Measurements from ENCODE around the gene RABL2A. TPM values are rescaled to one million over a fixed set of nuclear protein-coding genes. Genes with fewer than 3 reads are reported as not detected.
"Not testable (repeated sequence)": the region's sequence is repeated elsewhere in the genome, so short reads cannot be mapped to it uniquely, and the experiment has no call there.

The RABL2A gene
- total RNA-seq, 1 experiment from 2014 or later, result 17.6 TPM

- H3K4me1 Mint-ChIP-seq (ENCODE audit: insufficient read depth, unreplicated experiment); CTCF ChIA-PET; H3K36me3 Mint-ChIP-seq (ENCODE audit: insufficient read depth, unreplicated experiment); DNase-seq (ENCODE audit: unreplicated experiment); H3K9me3 Mint-ChIP-seq (ENCODE audit: unreplicated experiment); BruUV-seq (replicated peaks); POLR2A ChIA-PET; H3K4me3 Mint-ChIP-seq (ENCODE audit: unreplicated experiment); H3K27me3 Mint-ChIP-seq (ENCODE audit: insufficient read depth, unreplicated experiment); H3K27ac Mint-ChIP-seq (ENCODE audit: low read depth, unreplicated experiment); intact Hi-C loops (cut with micrococcal nuclease): not testable (repeated sequence)
Measured at GRCh38 chr2:113652599-113652998, 25.5 kb downstream of the RABL2A start.

- H3K27ac Mint-ChIP-seq (ENCODE audit: low read depth, unreplicated experiment); H3K4me3 Mint-ChIP-seq (ENCODE audit: unreplicated experiment); H3K4me1 Mint-ChIP-seq (ENCODE audit: insufficient read depth, unreplicated experiment); POLR2A ChIA-PET; CTCF ChIA-PET; H3K36me3 Mint-ChIP-seq (ENCODE audit: insufficient read depth, unreplicated experiment); H3K27me3 Mint-ChIP-seq (ENCODE audit: insufficient read depth, unreplicated experiment); intact Hi-C loops (cut with micrococcal nuclease); BruUV-seq (replicated peaks); DNase-seq (ENCODE audit: unreplicated experiment); H3K9me3 Mint-ChIP-seq (ENCODE audit: unreplicated experiment): not testable (repeated sequence)
Measured at GRCh38 chr2:113656031-113656624, 29.1 kb downstream of the RABL2A start.

- intact Hi-C loops (cut with micrococcal nuclease); H3K4me1 Mint-ChIP-seq (ENCODE audit: insufficient read depth, unreplicated experiment); DNase-seq (ENCODE audit: unreplicated experiment); POLR2A ChIA-PET; H3K27ac Mint-ChIP-seq (ENCODE audit: low read depth, unreplicated experiment); H3K36me3 Mint-ChIP-seq (ENCODE audit: insufficient read depth, unreplicated experiment); H3K9me3 Mint-ChIP-seq (ENCODE audit: unreplicated experiment); CTCF ChIA-PET; H3K4me3 Mint-ChIP-seq (ENCODE audit: unreplicated experiment); BruUV-seq (replicated peaks); H3K27me3 Mint-ChIP-seq (ENCODE audit: insufficient read depth, unreplicated experiment): not testable (repeated sequence)
Measured at GRCh38 chr2:113657735-113658134, 30.7 kb downstream of the RABL2A start.

- BruUV-seq (replicated peaks); intact Hi-C loops (cut with micrococcal nuclease): not testable (repeated sequence)
Measured at GRCh38 chr2:113663285-113664060, 36.4 kb downstream of the RABL2A start.

GRCh38 chr2:113664761-113665533 lies 37.9 kb downstream of the RABL2A start:
- BruUV-seq (replicated peaks); H3K27ac Mint-ChIP-seq (ENCODE audit: low read depth, unreplicated experiment); H3K36me3 Mint-ChIP-seq (ENCODE audit: insufficient read depth, unreplicated experiment); CTCF ChIA-PET; H3K4me3 Mint-ChIP-seq (ENCODE audit: unreplicated experiment); DNase-seq (ENCODE audit: unreplicated experiment); H3K27me3 Mint-ChIP-seq (ENCODE audit: insufficient read depth, unreplicated experiment); H3K4me1 Mint-ChIP-seq (ENCODE audit: insufficient read depth, unreplicated experiment); POLR2A ChIA-PET; intact Hi-C loops (cut with micrococcal nuclease); H3K9me3 Mint-ChIP-seq (ENCODE audit: unreplicated experiment): not testable (repeated sequence)

More at GRCh38 chr2:113663285-113664060, 36.4 kb downstream of the RABL2A start:
- H3K9me3 Mint-ChIP-seq (ENCODE audit: unreplicated experiment); H3K27ac Mint-ChIP-seq (ENCODE audit: low read depth, unreplicated experiment); H3K27me3 Mint-ChIP-seq (ENCODE audit: insufficient read depth, unreplicated experiment); CTCF ChIA-PET; POLR2A ChIA-PET; H3K4me1 Mint-ChIP-seq (ENCODE audit: insufficient read depth, unreplicated experiment); H3K36me3 Mint-ChIP-seq (ENCODE audit: insufficient read depth, unreplicated experiment); H3K4me3 Mint-ChIP-seq (ENCODE audit: unreplicated experiment): not testable (repeated sequence)
- peak; percentile 6 for DNase-seq (ENCODE audit: unreplicated experiment)

GRCh38 chr2:113669013-113669412 lies 41.9 kb downstream of the RABL2A start:
- POLR2A ChIA-PET; intact Hi-C loops (cut with micrococcal nuclease); H3K9me3 Mint-ChIP-seq (ENCODE audit: unreplicated experiment); BruUV-seq (replicated peaks); CTCF ChIA-PET; H3K27ac Mint-ChIP-seq (ENCODE audit: low read depth, unreplicated experiment); H3K4me3 Mint-ChIP-seq (ENCODE audit: unreplicated experiment); DNase-seq (ENCODE audit: unreplicated experiment); H3K36me3 Mint-ChIP-seq (ENCODE audit: insufficient read depth, unreplicated experiment); H3K4me1 Mint-ChIP-seq (ENCODE audit: insufficient read depth, unreplicated experiment); H3K27me3 Mint-ChIP-seq (ENCODE audit: insufficient read depth, unreplicated experiment): not testable (repeated sequence)

All from MCF 10A (cell line).